Parathyroid adenoma (tissue), 2 donors: ENCODE data around the gene C15orf61.
A peak's percentile ranks its signal among the peaks of the same experiment; 100 is the strongest.

ENCODE experiments used
- H2AFZ ChIP-seq: fragments of 300-600 bp; sonication (generic); one replicate; pipeline ENCODE4 v1.7.0; 2017; ENCODE audit warnings: antibody characterized with exemption, mild to moderate bottlenecking
- H3K27ac ChIP-seq: fragments of 300-600 bp; sonication (generic); one replicate; pipeline ENCODE4 v1.7.0; 2017
- H3K27me3 ChIP-seq: fragments of 300-600 bp; sonication (generic); one replicate; pipeline ENCODE4 v1.7.0; 2017; ENCODE audit warnings: low read length; ENCODE audit not compliant: control insufficient read depth, insufficient read depth
- H3K36me3 ChIP-seq: fragments of 300-600 bp; sonication (generic); one replicate; pipeline ENCODE4 v1.7.0; 2017; ENCODE audit warnings: low read length; ENCODE audit not compliant: control insufficient read depth, insufficient read depth
- H3K4me1 ChIP-seq: fragments of 300-600 bp; sonication (generic); one replicate; pipeline ENCODE4 v1.7.0; 2017; ENCODE audit warnings: control low read depth
- H3K4me2 ChIP-seq: fragments of 300-600 bp; sonication (generic); one replicate; pipeline ENCODE4 v1.7.0; 2017; ENCODE audit warnings: low read length
- H3K4me3 ChIP-seq: fragments of 300-600 bp; sonication (generic); one replicate; pipeline ENCODE4 v1.7.0; 2017; ENCODE audit warnings: low read depth, low read length
- H3K79me2 ChIP-seq: fragments of 300-600 bp; sonication (generic); one replicate; pipeline ENCODE4 v1.7.0; 2017; ENCODE audit warnings: control low read depth
- H3K9ac ChIP-seq: fragments of 300-600 bp; sonication (generic); one replicate; pipeline ENCODE4 v1.7.0; 2017; ENCODE audit warnings: mild to moderate bottlenecking
- H3K9me3 ChIP-seq: fragments of 300-600 bp; sonication (generic); one replicate; pipeline ENCODE4 v1.7.0; 2017; ENCODE audit warnings: low read length; ENCODE audit not compliant: control insufficient read depth
- CTCF ChIP-seq: fragments of 300-600 bp; sonication (generic); IDR thresholded peaks from one replicate; pipeline ENCODE4 v1.7.0; 2017; ENCODE audit warnings: antibody characterized with exemption, mild to moderate bottlenecking
- donor health status: primary hyperparathyroidism.

The C15orf61 gene

GRCh38 chr15:67512933-67513714 lies 7.8 kb upstream of the C15orf61 start:
- Histone ChIP-seq H3K27me3 (no peaks in the 10 kb centered on the region), H3K36me3 (no peaks in the 10 kb centered on the region), H3K4me3 (no peak overlapping the region), H3K79me2 (no peaks in the 10 kb centered on the region), H2AFZ (no peak overlapping the region), H3K27ac (no peak overlapping the region), H3K4me1 (no peaks in the 10 kb centered on the region), H3K9me3 (no peaks in the 10 kb centered on the region), H3K4me2 (no peak overlapping the region), H3K9ac (no peak overlapping the region)
- no peak for TF ChIP-seq CTCF

- Histone ChIP-seq H3K36me3 (no peaks in the 10 kb centered on the region), H3K4me1 (no peaks in the 10 kb centered on the region), H3K4me3 (no peak overlapping the region), H3K27ac (no peak overlapping the region), H3K27me3 (no peaks in the 10 kb centered on the region), H3K9ac (no peak overlapping the region), H3K79me2 (no peaks in the 10 kb centered on the region), H2AFZ (no peak overlapping the region), H3K4me2 (no peak overlapping the region), H3K9me3 (no peaks in the 10 kb centered on the region)
- no peak for TF ChIP-seq CTCF
Measured at GRCh38 chr15:67515090-67515489, 5.8 kb upstream of the C15orf61 start.

- no peak overlapping the region for H3K4me3 ChIP-seq
Measured at GRCh38 chr15:67515557-67515956, 5.4 kb upstream of the C15orf61 start.

GRCh38 chr15:67520321-67521028 lies 456 bp upstream of the C15orf61 start:
- Histone ChIP-seq H2AFZ (peak overlapping the region; percentile 91), H3K27me3 (no peaks in the 10 kb centered on the region), H3K9me3 (no peaks in the 10 kb centered on the region), H3K4me3 (peak overlapping the region; percentile 81), H3K36me3 (no peaks in the 10 kb centered on the region), H3K79me2 (peaks cover 2% of the 10 kb centered on the region), H3K9ac (no peak overlapping the region), H3K4me1 (no peaks in the 10 kb centered on the region), H3K4me2 (peak overlapping the region; percentile 67), H3K27ac (peak overlapping the region; percentile 90)
- no peak for TF ChIP-seq CTCF

More at GRCh38 chr15:67515557-67515956, 5.4 kb upstream of the C15orf61 start:
- H3K4me2 ChIP-seq, result no peak overlapping the region
- no peaks in the 10 kb centered on the region for H3K79me2 ChIP-seq
- H3K27ac ChIP-seq, result no peak overlapping the region
- no peaks in the 10 kb centered on the region for H3K36me3 ChIP-seq
- TF ChIP-seq CTCF, result no peak
- H3K27me3 ChIP-seq, result no peaks in the 10 kb centered on the region
- H2AFZ ChIP-seq, result no peak overlapping the region
- H3K9ac ChIP-seq, result no peak overlapping the region
- no peaks in the 10 kb centered on the region for H3K4me1 ChIP-seq
- no peaks in the 10 kb centered on the region for H3K9me3 ChIP-seq
